NCI-H2107 treated with DMSO at 0.1 percent for 48 hours (cell line): Measurements from ENCODE around the gene CCDC150.
"Not testable (repeated sequence)": the region's sequence is repeated elsewhere in the genome, so short reads cannot be mapped to it uniquely, and the experiment has no call there.

Experiments
- DNase-seq: peaks from one replicate; lab custom pipeline; 2025; ENCODE audit not compliant: unreplicated experiment; lab: John Stamatoyannopoulos, UW

CCDC150 gene

DNA sequence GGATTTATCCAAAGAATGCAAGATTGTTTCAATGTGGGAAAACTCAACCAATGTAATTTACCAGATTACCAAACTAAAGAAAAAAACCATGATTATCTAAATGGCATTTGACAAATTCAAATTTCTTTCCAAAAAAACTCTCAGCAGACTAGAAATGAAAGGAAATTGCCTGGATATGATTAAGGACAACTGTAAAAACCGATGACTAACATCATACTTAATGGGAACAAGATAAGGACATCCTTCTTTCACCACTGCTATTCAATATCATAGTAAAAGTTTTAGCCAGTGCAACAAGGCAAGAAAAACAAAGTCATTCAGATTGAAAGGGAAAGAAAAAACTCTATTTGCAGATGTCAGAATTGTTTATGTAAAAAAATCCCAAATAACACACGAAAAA, 4.4 kb upstream of the CCDC150 start:
- no peak for DNase-seq

GRCh38 chr2:196638765-196639164, 750 bp upstream of the CCDC150 start:
- no peak for DNase-seq

DNA sequence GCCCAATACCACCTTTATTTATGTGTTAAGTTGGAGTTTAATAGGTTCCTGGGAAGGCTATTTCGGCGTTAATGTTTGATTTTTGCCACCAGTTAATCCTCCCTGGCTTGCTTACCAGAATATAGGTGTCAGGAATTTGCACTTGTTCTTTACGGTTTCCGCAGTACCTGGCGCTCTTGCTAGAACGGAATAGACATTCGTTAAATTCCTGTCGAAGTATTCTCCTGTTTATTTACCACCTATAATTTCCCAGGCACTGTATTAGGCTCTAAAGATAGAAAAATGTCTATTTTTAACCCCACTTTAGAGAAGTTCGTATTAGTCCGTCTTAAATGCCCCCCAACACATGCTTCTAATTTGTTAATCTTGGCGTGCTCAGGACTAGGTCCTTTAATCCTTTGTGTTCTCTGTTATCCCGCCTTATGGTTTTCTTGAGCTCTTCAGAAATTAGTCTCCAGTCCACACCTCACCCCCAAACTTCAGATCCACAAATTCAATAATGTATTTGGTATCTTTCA, 575 bp downstream of the CCDC150 start:
- DNase-seq = no peak

- DNase-seq = no peak
Measured at GRCh38 chr2:196649202-196649601, 9.7 kb downstream of the CCDC150 start.

- no peak for DNase-seq
Measured at GRCh38 chr2:196651387-196652094, 12.0 kb downstream of the CCDC150 start.

DNA sequence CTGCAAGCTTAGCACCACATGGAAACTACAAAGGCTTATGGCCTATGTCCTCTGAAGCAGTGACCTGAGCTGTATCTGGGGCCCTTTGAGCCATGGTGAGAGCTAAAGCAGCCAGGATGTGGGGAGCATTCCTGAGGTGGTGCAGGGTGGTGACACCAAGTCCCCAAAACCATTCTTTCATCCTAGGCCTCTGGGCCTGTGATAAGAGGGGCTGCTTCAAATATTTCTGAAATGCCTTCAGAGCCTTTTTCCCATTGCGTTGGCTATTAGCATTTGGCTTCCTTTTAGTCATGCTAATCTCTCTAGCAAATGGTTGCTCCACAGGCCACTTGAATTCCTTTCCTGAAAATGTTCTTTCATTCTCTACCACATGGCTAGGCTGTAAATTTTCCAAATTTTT, 13.4 kb downstream of the CCDC150 start:
- DNase-seq = no peak

GRCh38 chr2:196653843-196654242, 14.3 kb downstream of the CCDC150 start:
- no peak for DNase-seq

DNA sequence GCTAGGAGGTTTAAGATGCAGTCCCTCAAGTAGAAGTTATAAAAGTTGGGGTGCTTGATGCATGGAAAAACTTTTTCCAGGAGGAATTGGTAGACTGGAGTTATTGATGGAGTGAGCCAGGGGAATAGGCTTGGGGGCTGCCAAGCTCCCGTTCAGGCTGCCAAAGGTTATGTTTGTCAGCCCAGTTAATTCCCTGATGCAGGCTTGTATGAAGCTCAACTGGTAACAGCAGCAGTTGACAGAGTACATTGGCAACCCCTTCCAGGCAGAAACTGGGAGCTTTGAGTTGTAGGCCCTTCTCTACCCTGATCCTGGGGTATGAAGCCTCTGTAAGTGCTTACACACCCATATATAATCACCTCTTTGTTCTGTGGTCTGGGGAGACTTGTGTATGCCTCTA, 16.2 kb downstream of the CCDC150 start:
- no peak for DNase-seq

GRCh38 chr2:196657333-196657732, 17.8 kb downstream of the CCDC150 start:
- DNase-seq = no peak

GRCh38 chr2:196659844-196660243, 20.3 kb downstream of the CCDC150 start:
- no peak for DNase-seq

- DNase-seq = no peak
Measured at GRCh38 chr2:196660244-196660643, 20.7 kb downstream of the CCDC150 start.

DNA sequence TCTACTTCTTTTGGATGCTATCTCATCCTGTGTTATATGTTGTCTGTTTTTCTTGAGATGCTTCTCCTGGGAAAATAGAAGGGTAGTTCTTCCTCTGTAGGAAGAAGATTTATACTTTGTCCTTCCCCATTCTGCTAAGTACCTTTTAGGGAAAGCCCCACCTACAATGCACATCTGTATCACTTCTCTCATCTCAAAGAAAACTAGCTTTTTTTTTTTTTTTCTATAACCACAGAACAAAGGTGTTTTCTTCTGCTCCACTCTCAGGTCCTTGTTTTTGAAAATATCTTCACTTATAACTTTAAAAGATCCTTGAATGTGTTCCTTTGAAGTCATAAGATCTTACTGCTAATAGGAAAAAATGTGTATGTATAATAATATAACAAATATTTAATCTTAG, 30.8 kb downstream of the CCDC150 start:
- DNase-seq = no peak

- no peak for DNase-seq
Measured at GRCh38 chr2:196675963-196676362, 36.4 kb downstream of the CCDC150 start.

- no peak for DNase-seq
Measured at GRCh38 chr2:196677404-196677803, 37.9 kb downstream of the CCDC150 start.

- no peak for DNase-seq
Measured at GRCh38 chr2:196679368-196679767, 39.9 kb downstream of the CCDC150 start.

- no peak for DNase-seq
Measured at GRCh38 chr2:196681510-196681909, 42.0 kb downstream of the CCDC150 start.

DNA sequence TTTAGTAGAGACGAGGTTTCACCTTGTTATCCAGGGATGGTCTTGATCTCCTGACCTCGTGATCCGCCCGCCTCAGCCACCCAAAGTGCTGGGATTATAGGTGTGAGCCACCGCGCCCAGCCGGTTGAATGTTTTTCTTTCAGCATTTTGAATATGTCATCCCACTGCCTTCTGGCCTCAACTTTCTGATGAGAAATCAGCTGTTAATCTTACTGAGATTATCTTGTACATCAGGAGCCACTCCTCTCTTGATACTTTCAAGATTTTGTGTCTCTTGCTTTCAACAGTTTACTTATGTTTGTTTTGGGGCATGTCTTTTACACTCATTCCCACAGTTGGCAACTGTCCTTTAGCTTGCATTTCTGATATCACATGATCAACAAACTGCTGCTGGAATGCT, 46.3 kb downstream of the CCDC150 start:
- DNase-seq = no peak

- not testable (repeated sequence) for DNase-seq
Measured at GRCh38 chr2:196686737-196687136, 47.2 kb downstream of the CCDC150 start.

- DNase-seq = no peak
Measured at GRCh38 chr2:196696423-196697079, 57.0 kb downstream of the CCDC150 start.

GRCh38 chr2:196697825-196698224, 58.3 kb downstream of the CCDC150 start:
- DNase-seq = no peak

GRCh38 chr2:196702641-196703040, 63.1 kb downstream of the CCDC150 start:
- DNase-seq = no peak

- DNase-seq = no peak
Measured at GRCh38 chr2:196703695-196704094, 64.2 kb downstream of the CCDC150 start.

- DNase-seq = not testable (repeated sequence)
Measured at GRCh38 chr2:196710056-196710455, 70.5 kb downstream of the CCDC150 start.
